K562 (cell line): ENCODE measurements around the gene CASP7. TPM values are rescaled to one million over a fixed set of nuclear protein-coding genes. Genes with fewer than 3 reads are reported as not detected.
A peak's percentile ranks its signal among the peaks of the same experiment; 100 is the strongest.

Experiments used
- C11orf30 ChIP-seq: fragments of 450-650 bp; IDR thresholded peaks from 2 replicates; pipeline ENCODE4 v1.6.1; 2016; ENCODE audit warnings: low read depth, mild to moderate bottlenecking
- FOSL1 ChIP-seq: fragments of 200-800 bp; sonication (Bioruptor generic); conservative IDR thresholded peaks from 2 replicates; pipeline ENCODE4 v1.6.1; 2016; ENCODE audit warnings: missing genetic modification characterization, missing compliant biosample characterization
- NBN ChIP-seq: fragments of 450-650 bp; IDR thresholded peaks from 2 replicates; pipeline ENCODE4 v1.6.1; 2016; ENCODE audit warnings: low read depth, mild to moderate bottlenecking
- NELFE ChIP-seq: IDR thresholded peaks from 2 replicates; pipeline ENCODE4 v1.6.1; 2011; ENCODE audit warnings: mild to moderate bottlenecking; ENCODE audit not compliant: insufficient read depth, insufficient read length
- NR2C1 ChIP-seq, 2 experiments: fragments of 450-650 bp; IDR thresholded peaks; 2 replicates each; pipeline ENCODE4 v1.6.1; 2017; ENCODE audit warnings: mild to moderate bottlenecking in 2 of 2, antibody characterized with exemption in 1 of 2, inconsistent platforms in 1 of 2, missing compliant biosample characterization in 1 of 2, missing genetic modification characterization in 1 of 2
- SREBF1 ChIP-seq: fragments of 150-350 bp; IDR thresholded peaks from 2 replicates; pipeline ENCODE4 v1.6.1; 2014; ENCODE audit warnings: antibody characterized with exemption, low read depth, low read length, borderline replicate concordance
- ZBTB2 ChIP-seq: fragments of 450-650 bp; IDR thresholded peaks from 2 replicates; pipeline ENCODE4 v1.6.1; 2016; ENCODE audit warnings: antibody characterized with exemption
- ZFP36 ChIP-seq: fragments of 150-350 bp; IDR thresholded peaks from 2 replicates; pipeline ENCODE4 v1.6.1; 2018; ENCODE audit warnings: low read length, low read depth; ENCODE audit not compliant: partially characterized antibody
- ZKSCAN1 ChIP-seq: fragments of 150-350 bp; IDR thresholded peaks from 2 replicates; pipeline ENCODE4 v1.6.1; 2016; ENCODE audit warnings: low read depth, low read length
- ZNF140 ChIP-seq: fragments of 250-450 bp; sonication (Bioruptor Pico); IDR thresholded peaks from 2 replicates; pipeline ENCODE4 v1.8.0; 2021; ENCODE audit warnings: moderate library complexity, mild to moderate bottlenecking, inconsistent platforms
- ZNF347 ChIP-seq: fragments of 450-650 bp; formaldehyde crosslinking; IDR thresholded peaks from 2 replicates; pipeline ENCODE4 v1.4.0; 2020; ENCODE audit warnings: low read depth, mild to moderate bottlenecking, moderate library complexity
- polyA plus RNA-seq, 8 experiments: library from polyadenylated mRNA; depleted of rRNA in 4 of 8; stranded (reverse) in 5 of 8; unstranded in 3 of 8; fragments of >200 nt; fragmentation: Nextera tagmentation in 2 of 8; fragmentation: Illumina TruSeq in 1 of 8; extraction: Ambion mirVana in 2 of 8; extraction: Trizol in 1 of 8; gene quantifications; 2 replicates each; pipeline versions ENCODE4 v1.2.1 to v1.2.3, GENCODE V29; 2011 to 2014; ENCODE audit warnings: inconsistent platforms in 1 of 8, missing spikeins in 1 of 8
- total RNA-seq, 7 experiments: library from RNA; depleted of rRNA in 6 of 7; stranded (reverse); fragments of >200 nt in 6 of 7; fragmentation: Illumina TruSeq in 2 of 7; extraction: Trizol in 2 of 7; gene quantifications; 2 replicates each; pipeline versions ENCODE4 v1.2.1 to v1.2.3, GENCODE V29; 2011 to 2021; ENCODE audit warnings: low replicate concordance in 1 of 7
- TF ChIP-seq, protein P1 (sequence below): fragments of 450-650 bp; formaldehyde crosslinking; IDR thresholded peaks from 2 replicates; pipeline ENCODE4 v1.4.0; 2020; ENCODE audit warnings: mild to moderate bottlenecking, moderate library complexity
- TF ChIP-seq, protein P2 (sequence below): fragments of 450-650 bp; IDR thresholded peaks from 2 replicates; pipeline ENCODE4 v1.6.1; 2016; ENCODE audit warnings: mild to moderate bottlenecking, moderate library complexity

CASP7 gene
- total and polyA plus RNA-seq, 9 of the 15 experiments (the other 6 are each of a cell fraction or from before 2014, with no cell fraction given): 2.2 to 23.3 (median 9.0) TPM

- TF ChIP-seq ZNF347 (CRISPR knock-in tag) (no peak), NBN (no peak), SREBF1 (no peak), NELFE (no peak), ZFP36 (no peak), ZKSCAN1 (no peak), ZNF140 (CRISPR knock-in tag) (no peak), NR2C1 (IDR thresholded peaks at IDR 0.05) (no peak), NR2C1 (tag; IDR thresholded peaks at IDR 0.05) (peak; percentile 42; the same call in 1 of the 2 replicates), C11orf30 (no peak), ZBTB2 (no peak), FOSL1 (0 out of 2 replicates have a peak, but pooled peaks have one; percentile 20)
- TF ChIP-seq, protein P1, sequence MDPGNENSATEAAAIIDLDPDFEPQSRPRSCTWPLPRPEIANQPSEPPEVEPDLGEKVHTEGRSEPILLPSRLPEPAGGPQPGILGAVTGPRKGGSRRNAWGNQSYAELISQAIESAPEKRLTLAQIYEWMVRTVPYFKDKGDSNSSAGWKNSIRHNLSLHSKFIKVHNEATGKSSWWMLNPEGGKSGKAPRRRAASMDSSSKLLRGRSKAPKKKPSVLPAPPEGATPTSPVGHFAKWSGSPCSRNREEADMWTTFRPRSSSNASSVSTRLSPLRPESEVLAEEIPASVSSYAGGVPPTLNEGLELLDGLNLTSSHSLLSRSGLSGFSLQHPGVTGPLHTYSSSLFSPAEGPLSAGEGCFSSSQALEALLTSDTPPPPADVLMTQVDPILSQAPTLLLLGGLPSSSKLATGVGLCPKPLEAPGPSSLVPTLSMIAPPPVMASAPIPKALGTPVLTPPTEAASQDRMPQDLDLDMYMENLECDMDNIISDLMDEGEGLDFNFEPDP (CRISPR knock-in tag): no peak
- TF ChIP-seq, protein P2, sequence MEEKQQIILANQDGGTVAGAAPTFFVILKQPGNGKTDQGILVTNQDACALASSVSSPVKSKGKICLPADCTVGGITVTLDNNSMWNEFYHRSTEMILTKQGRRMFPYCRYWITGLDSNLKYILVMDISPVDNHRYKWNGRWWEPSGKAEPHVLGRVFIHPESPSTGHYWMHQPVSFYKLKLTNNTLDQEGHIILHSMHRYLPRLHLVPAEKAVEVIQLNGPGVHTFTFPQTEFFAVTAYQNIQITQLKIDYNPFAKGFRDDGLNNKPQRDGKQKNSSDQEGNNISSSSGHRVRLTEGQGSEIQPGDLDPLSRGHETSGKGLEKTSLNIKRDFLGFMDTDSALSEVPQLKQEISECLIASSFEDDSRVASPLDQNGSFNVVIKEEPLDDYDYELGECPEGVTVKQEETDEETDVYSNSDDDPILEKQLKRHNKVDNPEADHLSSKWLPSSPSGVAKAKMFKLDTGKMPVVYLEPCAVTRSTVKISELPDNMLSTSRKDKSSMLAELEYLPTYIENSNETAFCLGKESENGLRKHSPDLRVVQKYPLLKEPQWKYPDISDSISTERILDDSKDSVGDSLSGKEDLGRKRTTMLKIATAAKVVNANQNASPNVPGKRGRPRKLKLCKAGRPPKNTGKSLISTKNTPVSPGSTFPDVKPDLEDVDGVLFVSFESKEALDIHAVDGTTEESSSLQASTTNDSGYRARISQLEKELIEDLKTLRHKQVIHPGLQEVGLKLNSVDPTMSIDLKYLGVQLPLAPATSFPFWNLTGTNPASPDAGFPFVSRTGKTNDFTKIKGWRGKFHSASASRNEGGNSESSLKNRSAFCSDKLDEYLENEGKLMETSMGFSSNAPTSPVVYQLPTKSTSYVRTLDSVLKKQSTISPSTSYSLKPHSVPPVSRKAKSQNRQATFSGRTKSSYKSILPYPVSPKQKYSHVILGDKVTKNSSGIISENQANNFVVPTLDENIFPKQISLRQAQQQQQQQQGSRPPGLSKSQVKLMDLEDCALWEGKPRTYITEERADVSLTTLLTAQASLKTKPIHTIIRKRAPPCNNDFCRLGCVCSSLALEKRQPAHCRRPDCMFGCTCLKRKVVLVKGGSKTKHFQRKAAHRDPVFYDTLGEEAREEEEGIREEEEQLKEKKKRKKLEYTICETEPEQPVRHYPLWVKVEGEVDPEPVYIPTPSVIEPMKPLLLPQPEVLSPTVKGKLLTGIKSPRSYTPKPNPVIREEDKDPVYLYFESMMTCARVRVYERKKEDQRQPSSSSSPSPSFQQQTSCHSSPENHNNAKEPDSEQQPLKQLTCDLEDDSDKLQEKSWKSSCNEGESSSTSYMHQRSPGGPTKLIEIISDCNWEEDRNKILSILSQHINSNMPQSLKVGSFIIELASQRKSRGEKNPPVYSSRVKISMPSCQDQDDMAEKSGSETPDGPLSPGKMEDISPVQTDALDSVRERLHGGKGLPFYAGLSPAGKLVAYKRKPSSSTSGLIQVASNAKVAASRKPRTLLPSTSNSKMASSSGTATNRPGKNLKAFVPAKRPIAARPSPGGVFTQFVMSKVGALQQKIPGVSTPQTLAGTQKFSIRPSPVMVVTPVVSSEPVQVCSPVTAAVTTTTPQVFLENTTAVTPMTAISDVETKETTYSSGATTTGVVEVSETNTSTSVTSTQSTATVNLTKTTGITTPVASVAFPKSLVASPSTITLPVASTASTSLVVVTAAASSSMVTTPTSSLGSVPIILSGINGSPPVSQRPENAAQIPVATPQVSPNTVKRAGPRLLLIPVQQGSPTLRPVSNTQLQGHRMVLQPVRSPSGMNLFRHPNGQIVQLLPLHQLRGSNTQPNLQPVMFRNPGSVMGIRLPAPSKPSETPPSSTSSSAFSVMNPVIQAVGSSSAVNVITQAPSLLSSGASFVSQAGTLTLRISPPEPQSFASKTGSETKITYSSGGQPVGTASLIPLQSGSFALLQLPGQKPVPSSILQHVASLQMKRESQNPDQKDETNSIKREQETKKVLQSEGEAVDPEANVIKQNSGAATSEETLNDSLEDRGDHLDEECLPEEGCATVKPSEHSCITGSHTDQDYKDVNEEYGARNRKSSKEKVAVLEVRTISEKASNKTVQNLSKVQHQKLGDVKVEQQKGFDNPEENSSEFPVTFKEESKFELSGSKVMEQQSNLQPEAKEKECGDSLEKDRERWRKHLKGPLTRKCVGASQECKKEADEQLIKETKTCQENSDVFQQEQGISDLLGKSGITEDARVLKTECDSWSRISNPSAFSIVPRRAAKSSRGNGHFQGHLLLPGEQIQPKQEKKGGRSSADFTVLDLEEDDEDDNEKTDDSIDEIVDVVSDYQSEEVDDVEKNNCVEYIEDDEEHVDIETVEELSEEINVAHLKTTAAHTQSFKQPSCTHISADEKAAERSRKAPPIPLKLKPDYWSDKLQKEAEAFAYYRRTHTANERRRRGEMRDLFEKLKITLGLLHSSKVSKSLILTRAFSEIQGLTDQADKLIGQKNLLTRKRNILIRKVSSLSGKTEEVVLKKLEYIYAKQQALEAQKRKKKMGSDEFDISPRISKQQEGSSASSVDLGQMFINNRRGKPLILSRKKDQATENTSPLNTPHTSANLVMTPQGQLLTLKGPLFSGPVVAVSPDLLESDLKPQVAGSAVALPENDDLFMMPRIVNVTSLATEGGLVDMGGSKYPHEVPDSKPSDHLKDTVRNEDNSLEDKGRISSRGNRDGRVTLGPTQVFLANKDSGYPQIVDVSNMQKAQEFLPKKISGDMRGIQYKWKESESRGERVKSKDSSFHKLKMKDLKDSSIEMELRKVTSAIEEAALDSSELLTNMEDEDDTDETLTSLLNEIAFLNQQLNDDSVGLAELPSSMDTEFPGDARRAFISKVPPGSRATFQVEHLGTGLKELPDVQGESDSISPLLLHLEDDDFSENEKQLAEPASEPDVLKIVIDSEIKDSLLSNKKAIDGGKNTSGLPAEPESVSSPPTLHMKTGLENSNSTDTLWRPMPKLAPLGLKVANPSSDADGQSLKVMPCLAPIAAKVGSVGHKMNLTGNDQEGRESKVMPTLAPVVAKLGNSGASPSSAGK: peak; percentile 20; the same call in 1 of the 2 replicates
Measured at GRCh38 chr10:113718969-113719822, 39.5 kb downstream of the CASP7 start (continued).
